ENCODE measurements around the gene GATAD2A. TPM values are rescaled to one million over a fixed set of nuclear protein-coding genes. Genes with fewer than 3 reads are reported as not detected.

Gene GATAD2A
- total RNA-seq, 1 experiment from 2014 or later, result 38.4 TPM

- DNase-seq, result no peak
- H3K9ac ChIP-seq (ENCODE audit: low read length), result no peak overlapping the region
- H3K9me2 ChIP-seq (replicated peaks; ENCODE audit: insufficient read depth, low read length), result no peaks in the 10 kb centered on the region
- peak overlapping the region; percentile 75 for H3K27ac ChIP-seq (ENCODE audit: low read length)
- peaks cover 95% of the 10 kb centered on the region for H3K79me2 ChIP-seq (ENCODE audit: low read length)
- H3K4me1 ChIP-seq (ENCODE audit: low read length), result peaks cover 49% of the 10 kb centered on the region
- no peak overlapping the region for H3K4me3 ChIP-seq (ENCODE audit: low read length)
- H3K9me3 ChIP-seq (ENCODE audit: low read length), result no peaks in the 10 kb centered on the region
- H3K36me3 ChIP-seq (ENCODE audit: insufficient read depth, low read length), result 0 out of 2 replicates have a peak, but pooled peaks cover 3% of the 10 kb centered on the region
- H3K4me2 ChIP-seq (ENCODE audit: low read depth, low read length, poor library complexity, severe bottlenecking), result peak overlapping the region; percentile 24
- H2AFZ ChIP-seq (ENCODE audit: low read length), result no peak overlapping the region
- peaks cover 60% of the 10 kb centered on the region for H4K20me1 ChIP-seq (ENCODE audit: insufficient read depth, low read depth, low read length)
- no peaks in the 10 kb centered on the region for H3K27me3 ChIP-seq (ENCODE audit: low read length)
Measured at GRCh38 chr19:19443902-19444680, 38.6 kb downstream of the GATAD2A start.

- H3K9ac ChIP-seq (ENCODE audit: low read length), result no peak overlapping the region
- H3K27ac ChIP-seq (ENCODE audit: low read length), result peak overlapping the region; percentile 75
- H3K9me2 ChIP-seq (replicated peaks; ENCODE audit: insufficient read depth, low read length), result no peaks in the 10 kb centered on the region
- H3K27me3 ChIP-seq (ENCODE audit: low read length), result no peaks in the 10 kb centered on the region
- peak overlapping the region; percentile 65 for H3K4me2 ChIP-seq (ENCODE audit: low read depth, low read length, poor library complexity, severe bottlenecking)
- H3K4me3 ChIP-seq (ENCODE audit: low read length), result no peak overlapping the region
- H2AFZ ChIP-seq (ENCODE audit: low read length), result no peak overlapping the region
- peaks cover 95% of the 10 kb centered on the region for H3K79me2 ChIP-seq (ENCODE audit: low read length)
- peaks cover 49% of the 10 kb centered on the region for H3K4me1 ChIP-seq (ENCODE audit: low read length)
- H4K20me1 ChIP-seq (ENCODE audit: insufficient read depth, low read depth, low read length), result peaks cover 62% of the 10 kb centered on the region
- no peaks in the 10 kb centered on the region for H3K9me3 ChIP-seq (ENCODE audit: low read length)
- DNase-seq, result peak; percentile 70
- 0 out of 2 replicates have a peak, but pooled peaks cover 3% of the 10 kb centered on the region for H3K36me3 ChIP-seq (ENCODE audit: insufficient read depth, low read length)
Measured at GRCh38 chr19:19444681-19445155, 39.2 kb downstream of the GATAD2A start.

GRCh38 chr19:19445288-19445687 is 39.8 kb downstream of the GATAD2A start:
- Histone ChIP-seq H2AFZ (ENCODE audit: low read length) (no peak overlapping the region), H3K4me2 (ENCODE audit: low read depth, low read length, poor library complexity, severe bottlenecking) (peak overlapping the region; percentile 65), H3K9me3 (ENCODE audit: low read length) (no peaks in the 10 kb centered on the region), H3K79me2 (ENCODE audit: low read length) (peaks cover 98% of the 10 kb centered on the region), H3K9me2 (replicated peaks; ENCODE audit: insufficient read depth, low read length) (no peaks in the 10 kb centered on the region), H3K9ac (ENCODE audit: low read length) (peak overlapping the region; percentile 17; the same call in 1 of the 2 replicates), H3K27me3 (ENCODE audit: low read length) (no peaks in the 10 kb centered on the region), H4K20me1 (ENCODE audit: insufficient read depth, low read depth, low read length) (peaks cover 67% of the 10 kb centered on the region), H3K27ac (ENCODE audit: low read length) (peak overlapping the region; percentile 75), H3K36me3 (ENCODE audit: insufficient read depth, low read length) (0 out of 2 replicates have a peak, but pooled peaks cover 3% of the 10 kb centered on the region), H3K4me1 (ENCODE audit: low read length) (peaks cover 49% of the 10 kb centered on the region), H3K4me3 (ENCODE audit: low read length) (peak overlapping the region; percentile 28; the same call in 1 of the 2 replicates)
- DNase-seq, result no peak

- Histone ChIP-seq H3K9me3 (ENCODE audit: low read length) (no peaks in the 10 kb centered on the region), H4K20me1 (ENCODE audit: insufficient read depth, low read depth, low read length) (peaks cover 63% of the 10 kb centered on the region), H3K9me2 (replicated peaks; ENCODE audit: insufficient read depth, low read length) (no peaks in the 10 kb centered on the region), H3K79me2 (ENCODE audit: low read length) (peaks cover 98% of the 10 kb centered on the region), H2AFZ (ENCODE audit: low read length) (no peak overlapping the region), H3K36me3 (ENCODE audit: insufficient read depth, low read length) (0 out of 2 replicates have a peak, but pooled peaks cover 3% of the 10 kb centered on the region), H3K9ac (ENCODE audit: low read length) (peak overlapping the region; percentile 17), H3K4me1 (ENCODE audit: low read length) (peaks cover 49% of the 10 kb centered on the region), H3K27me3 (ENCODE audit: low read length) (no peaks in the 10 kb centered on the region), H3K4me2 (ENCODE audit: low read depth, low read length, poor library complexity, severe bottlenecking) (peak overlapping the region; percentile 65), H3K4me3 (ENCODE audit: low read length) (peak overlapping the region; percentile 28), H3K27ac (ENCODE audit: low read length) (peak overlapping the region; percentile 75)
- peak; percentile 81 for DNase-seq
Measured at GRCh38 chr19:19445911-19446361, 40.5 kb downstream of the GATAD2A start.

GRCh38 chr19:19446655-19447437 is 41.4 kb downstream of the GATAD2A start:
- Histone ChIP-seq H3K4me1 (ENCODE audit: low read length) (peaks cover 49% of the 10 kb centered on the region), H3K9me2 (replicated peaks; ENCODE audit: insufficient read depth, low read length) (no peaks in the 10 kb centered on the region), H3K4me3 (ENCODE audit: low read length) (peak overlapping the region; percentile 28; the same call in 1 of the 2 replicates), H3K4me2 (ENCODE audit: low read depth, low read length, poor library complexity, severe bottlenecking) (peak overlapping the region; percentile 65), H3K27ac (ENCODE audit: low read length) (peak overlapping the region; percentile 75), H2AFZ (ENCODE audit: low read length) (no peak overlapping the region), H3K27me3 (ENCODE audit: low read length) (no peaks in the 10 kb centered on the region), H3K9ac (ENCODE audit: low read length) (no peak overlapping the region; the same call in 1 of the 2 replicates), H3K36me3 (ENCODE audit: insufficient read depth, low read length) (0 out of 2 replicates have a peak, but pooled peaks cover 3% of the 10 kb centered on the region), H4K20me1 (ENCODE audit: insufficient read depth, low read depth, low read length) (peaks cover 67% of the 10 kb centered on the region), H3K9me3 (ENCODE audit: low read length) (no peaks in the 10 kb centered on the region), H3K79me2 (ENCODE audit: low read length) (peaks cover 100% of the 10 kb centered on the region)
- DNase-seq, result no peak

- DNase-seq, result no peak
- H3K9me3 ChIP-seq (ENCODE audit: low read length), result no peaks in the 10 kb centered on the region
- H3K36me3 ChIP-seq (ENCODE audit: insufficient read depth, low read length), result 0 out of 2 replicates have a peak, but pooled peaks cover 3% of the 10 kb centered on the region
- no peak overlapping the region for H3K9ac ChIP-seq (ENCODE audit: low read length)
- H3K4me3 ChIP-seq (ENCODE audit: low read length), result no peak overlapping the region
- H4K20me1 ChIP-seq (ENCODE audit: insufficient read depth, low read depth, low read length), result peaks cover 74% of the 10 kb centered on the region
- no peak overlapping the region for H2AFZ ChIP-seq (ENCODE audit: low read length)
- H3K9me2 ChIP-seq (replicated peaks; ENCODE audit: insufficient read depth, low read length), result no peaks in the 10 kb centered on the region
- H3K4me1 ChIP-seq (ENCODE audit: low read length), result peaks cover 48% of the 10 kb centered on the region
- H3K4me2 ChIP-seq (ENCODE audit: low read depth, low read length, poor library complexity, severe bottlenecking), result no peak overlapping the region
- no peaks in the 10 kb centered on the region for H3K27me3 ChIP-seq (ENCODE audit: low read length)
- H3K27ac ChIP-seq (ENCODE audit: low read length), result no peak overlapping the region
- H3K79me2 ChIP-seq (ENCODE audit: low read length), result peaks cover 100% of the 10 kb centered on the region
Measured at GRCh38 chr19:19447536-19448237, 42.2 kb downstream of the GATAD2A start.

GRCh38 chr19:19448238-19448544 is 42.7 kb downstream of the GATAD2A start:
- H3K4me1 ChIP-seq (ENCODE audit: low read length), result peaks cover 43% of the 10 kb centered on the region
- peaks cover 100% of the 10 kb centered on the region for H3K79me2 ChIP-seq (ENCODE audit: low read length)
- no peaks in the 10 kb centered on the region for H3K9me2 ChIP-seq (replicated peaks; ENCODE audit: insufficient read depth, low read length)
- H3K4me2 ChIP-seq (ENCODE audit: low read depth, low read length, poor library complexity, severe bottlenecking), result no peak overlapping the region
- peaks cover 74% of the 10 kb centered on the region for H4K20me1 ChIP-seq (ENCODE audit: insufficient read depth, low read depth, low read length)
- H2AFZ ChIP-seq (ENCODE audit: low read length), result no peak overlapping the region
- 0 out of 2 replicates have a peak, but pooled peaks cover 3% of the 10 kb centered on the region for H3K36me3 ChIP-seq (ENCODE audit: insufficient read depth, low read length)
- no peak overlapping the region for H3K4me3 ChIP-seq (ENCODE audit: low read length)
- H3K27me3 ChIP-seq (ENCODE audit: low read length), result no peaks in the 10 kb centered on the region
- H3K9me3 ChIP-seq (ENCODE audit: low read length), result no peaks in the 10 kb centered on the region
- no peak for DNase-seq
- no peak overlapping the region for H3K9ac ChIP-seq (ENCODE audit: low read length)
- no peak overlapping the region for H3K27ac ChIP-seq (ENCODE audit: low read length)

Data from Karpas-422 (cell line).